ENCODE results near the gene LRTM1. TPM values are rescaled to one million over a fixed set of nuclear protein-coding genes. Genes with fewer than 3 reads are reported as not detected.

LRTM1 gene
- total RNA-seq, 2 donors from 2014 or later, result not detected

GRCh38 chr3:54931182-54931581 lies 3.3 kb upstream of the LRTM1 start:
- Mint-ChIP-seq H3K4me1 (no peaks in the 10 kb centered on the region), H3K36me3 (ENCODE audit: low read depth) (no peaks in the 10 kb centered on the region), H3K4me3 (no peak overlapping the region), H3K27me3 (peaks cover 7% of the 10 kb centered on the region), H3K27ac (no peak overlapping the region)
- no peaks in the 10 kb centered on the region for H3K9me3 ChIP-seq (ENCODE audit: control insufficient read depth, low read length, poor library complexity, severe bottlenecking)
- DNase-seq (no peak), ATAC-seq (no peak)

DNA sequence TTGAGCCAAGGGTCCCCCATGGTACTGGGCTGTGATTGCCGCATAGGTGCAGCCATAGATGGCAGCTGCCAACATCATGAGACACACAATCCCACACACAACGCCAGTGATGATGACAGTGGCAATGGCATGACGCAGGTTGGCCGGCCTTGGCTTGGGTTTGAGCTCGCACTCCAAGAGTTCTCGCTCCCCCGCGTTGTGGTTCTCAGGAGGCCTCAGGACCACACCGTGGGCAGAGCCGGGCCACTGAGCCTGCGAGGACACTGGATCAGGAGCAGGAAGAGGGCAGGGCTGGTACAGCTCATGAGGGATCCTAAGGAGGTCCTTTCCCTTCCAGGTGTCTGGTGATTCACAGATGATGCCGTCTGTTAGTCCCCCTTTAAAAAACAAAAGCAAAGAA lies 9.3 kb downstream of the LRTM1 start:
- Mint-ChIP-seq H3K4me1 (no peaks in the 10 kb centered on the region), H3K4me3 (no peak overlapping the region), H3K36me3 (ENCODE audit: low read depth) (no peaks in the 10 kb centered on the region), H3K27me3 (no peaks in the 10 kb centered on the region), H3K27ac (no peak overlapping the region)
- no peaks in the 10 kb centered on the region for H3K9me3 ChIP-seq (ENCODE audit: control insufficient read depth, low read length, poor library complexity, severe bottlenecking)
- no peak for ATAC-seq
- DNase-seq, result no peak

DNA sequence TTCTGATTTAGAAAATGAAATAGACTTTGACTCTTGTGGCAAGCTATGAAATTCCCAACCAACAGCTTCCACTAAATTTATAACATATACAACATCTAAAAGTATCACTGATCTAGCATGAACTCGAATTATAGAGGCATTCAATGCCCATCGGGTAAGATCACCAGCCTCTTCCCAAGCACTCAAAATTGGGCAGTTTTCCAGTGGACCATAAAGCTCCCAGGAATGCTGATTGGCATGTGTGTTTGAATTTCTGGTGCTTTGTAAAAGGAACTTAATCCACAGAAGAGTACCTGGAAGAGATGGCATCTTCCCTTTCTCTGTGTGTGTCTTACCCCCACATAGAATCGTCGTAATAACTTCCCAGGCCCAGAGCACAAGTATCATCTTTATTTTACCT lies 10.0 kb downstream of the LRTM1 start:
- H3K9me3 ChIP-seq (ENCODE audit: control insufficient read depth, low read length, poor library complexity, severe bottlenecking), result no peaks in the 10 kb centered on the region
- Mint-ChIP-seq H3K36me3 (ENCODE audit: low read depth) (no peaks in the 10 kb centered on the region), H3K4me3 (no peak overlapping the region), H3K27ac (no peak overlapping the region), H3K4me1 (no peaks in the 10 kb centered on the region), H3K27me3 (no peaks in the 10 kb centered on the region)
- no peak for ATAC-seq
- DNase-seq, result no peak

DNA sequence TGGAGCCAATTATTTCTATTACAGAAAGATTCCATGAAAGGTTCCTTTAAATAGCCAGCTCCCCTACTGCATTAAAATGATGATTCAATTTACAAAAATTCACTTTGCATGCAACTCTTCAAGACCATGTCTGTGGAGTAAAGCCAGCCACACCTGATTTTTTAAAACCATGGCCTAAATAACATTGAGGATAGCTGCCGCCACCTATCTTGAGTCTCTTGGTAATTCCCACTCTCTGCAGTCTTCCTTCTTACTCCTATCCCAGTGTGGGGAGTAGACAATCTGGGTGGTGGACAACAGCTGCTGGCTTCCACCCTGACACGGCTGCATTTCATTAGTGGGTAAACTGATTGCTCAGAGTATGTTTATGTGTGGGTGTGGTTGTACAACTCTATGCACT lies 10.7 kb downstream of the LRTM1 start:
- DNase-seq (no peak), ATAC-seq (no peak)
- Mint-ChIP-seq H3K27me3 (no peaks in the 10 kb centered on the region), H3K27ac (no peak overlapping the region), H3K4me3 (no peak overlapping the region), H3K4me1 (no peaks in the 10 kb centered on the region), H3K36me3 (ENCODE audit: low read depth) (no peaks in the 10 kb centered on the region)
- H3K9me3 ChIP-seq (ENCODE audit: control insufficient read depth, low read length, poor library complexity, severe bottlenecking), result no peaks in the 10 kb centered on the region

DNA sequence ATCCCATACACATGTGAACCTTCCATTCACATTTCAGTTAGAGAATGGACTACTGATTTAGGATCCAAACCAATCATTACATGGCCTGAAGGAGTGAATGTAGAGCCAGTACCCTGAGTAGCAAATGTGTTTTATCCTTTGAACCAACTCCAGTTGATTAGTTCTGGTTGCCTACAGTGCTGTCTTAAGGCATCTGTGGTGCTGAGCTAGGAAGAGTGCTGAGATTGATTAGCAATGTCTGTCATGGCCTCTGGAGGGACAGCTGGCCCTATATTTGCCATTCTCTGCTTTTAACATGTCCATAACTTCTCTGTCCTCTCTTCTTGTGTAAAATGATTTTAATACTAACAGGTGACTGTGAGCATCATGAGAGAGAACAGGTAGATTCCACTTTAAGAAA lies 11.1 kb downstream of the LRTM1 start:
- H3K9me3 ChIP-seq (ENCODE audit: control insufficient read depth, low read length, poor library complexity, severe bottlenecking), result no peaks in the 10 kb centered on the region
- Mint-ChIP-seq H3K36me3 (ENCODE audit: low read depth) (no peaks in the 10 kb centered on the region), H3K4me3 (no peak overlapping the region), H3K4me1 (no peaks in the 10 kb centered on the region), H3K27me3 (no peaks in the 10 kb centered on the region), H3K27ac (no peak overlapping the region)
- DNase-seq (no peak), ATAC-seq (no peak)

DNA sequence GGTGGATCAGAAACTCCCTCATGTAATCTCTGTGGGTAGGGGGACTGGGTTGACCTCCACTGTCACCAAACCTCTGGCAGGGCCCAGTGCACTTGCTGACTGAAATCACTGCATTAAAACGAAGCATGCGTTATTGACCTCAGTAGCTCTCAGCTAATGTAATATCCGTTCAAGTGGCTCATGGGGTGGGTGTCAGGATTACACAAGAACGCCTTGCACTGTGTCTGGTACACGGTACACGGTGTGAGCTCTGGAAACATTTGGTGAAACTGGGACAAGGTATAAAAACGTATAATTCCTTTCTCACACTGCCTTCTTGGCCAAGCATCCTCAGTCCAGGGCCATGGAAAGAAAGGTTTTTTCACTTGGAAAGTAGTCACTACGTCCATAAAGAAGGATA lies 11.9 kb downstream of the LRTM1 start:
- no peaks in the 10 kb centered on the region for H3K27me3 Mint-ChIP-seq
- no peaks in the 10 kb centered on the region for H3K36me3 Mint-ChIP-seq (ENCODE audit: low read depth)
- H3K4me3 Mint-ChIP-seq, result no peak overlapping the region
- H3K27ac Mint-ChIP-seq, result no peak overlapping the region
- DNase-seq, result no peak
- no peaks in the 10 kb centered on the region for H3K9me3 ChIP-seq (ENCODE audit: control insufficient read depth, low read length, poor library complexity, severe bottlenecking)
- ATAC-seq, result no peak
- no peaks in the 10 kb centered on the region for H3K4me1 Mint-ChIP-seq

GRCh38 chr3:54915181-54915580 lies 12.7 kb downstream of the LRTM1 start:
- DNase-seq, result no peak
- Mint-ChIP-seq H3K27ac (no peak overlapping the region), H3K4me1 (no peaks in the 10 kb centered on the region), H3K36me3 (ENCODE audit: low read depth) (no peaks in the 10 kb centered on the region), H3K4me3 (no peak overlapping the region), H3K27me3 (no peaks in the 10 kb centered on the region)
- no peaks in the 10 kb centered on the region for H3K9me3 ChIP-seq (ENCODE audit: control insufficient read depth, low read length, poor library complexity, severe bottlenecking)
- ATAC-seq, result no peak

DNA sequence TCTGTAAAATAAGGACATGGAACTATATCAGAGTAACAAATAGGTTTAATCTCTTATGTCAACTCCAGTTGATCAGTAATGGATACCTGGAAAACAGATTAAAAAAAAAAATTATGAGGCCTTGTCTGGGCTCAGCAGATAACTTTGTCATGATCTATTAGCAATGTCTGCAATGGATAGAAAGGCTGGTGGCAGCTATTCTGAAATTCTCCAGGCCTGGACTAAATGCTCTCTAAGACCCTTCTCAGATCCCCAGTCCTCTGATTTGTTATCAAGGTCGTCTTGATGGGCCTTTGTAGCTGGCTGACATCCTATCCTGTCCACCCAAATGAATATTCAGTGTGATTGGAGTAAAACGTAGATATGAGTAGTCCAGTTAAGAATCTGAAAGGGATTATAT lies 13.7 kb downstream of the LRTM1 start:
- Mint-ChIP-seq H3K4me3 (no peak overlapping the region), H3K27ac (no peak overlapping the region), H3K4me1 (no peaks in the 10 kb centered on the region), H3K27me3 (no peaks in the 10 kb centered on the region), H3K36me3 (ENCODE audit: low read depth) (no peaks in the 10 kb centered on the region)
- DNase-seq (no peak), ATAC-seq (no peak)
- H3K9me3 ChIP-seq (ENCODE audit: control insufficient read depth, low read length, poor library complexity, severe bottlenecking), result no peaks in the 10 kb centered on the region

DNA sequence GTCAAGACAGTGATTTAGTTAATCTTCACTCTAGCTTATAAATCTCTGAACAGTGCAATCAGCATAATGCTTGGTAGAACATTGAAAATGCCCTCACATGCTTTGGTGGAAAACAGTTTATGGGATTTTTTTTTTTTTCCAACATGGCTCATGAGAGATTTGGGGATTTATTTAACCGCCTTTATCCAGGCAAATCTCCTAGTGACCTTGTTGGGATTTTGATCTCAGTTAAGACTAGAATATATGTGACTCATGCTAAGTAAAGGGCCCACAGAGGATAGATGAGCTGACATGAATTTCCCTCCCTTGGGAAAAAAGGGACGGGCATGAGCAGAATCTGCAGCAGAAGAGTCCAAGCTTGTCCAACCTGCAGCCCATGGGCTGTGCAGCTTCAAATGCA lies 18.7 kb downstream of the LRTM1 start:
- no peak overlapping the region for H3K27ac Mint-ChIP-seq
- ATAC-seq (no peak), DNase-seq (no peak)
- H3K4me1 Mint-ChIP-seq, result no peaks in the 10 kb centered on the region
- H3K27me3 Mint-ChIP-seq, result no peaks in the 10 kb centered on the region
- H3K4me3 Mint-ChIP-seq, result no peak overlapping the region
- H3K36me3 Mint-ChIP-seq (ENCODE audit: low read depth), result no peaks in the 10 kb centered on the region
- no peaks in the 10 kb centered on the region for H3K9me3 ChIP-seq (ENCODE audit: control insufficient read depth, low read length, poor library complexity, severe bottlenecking)

DNA sequence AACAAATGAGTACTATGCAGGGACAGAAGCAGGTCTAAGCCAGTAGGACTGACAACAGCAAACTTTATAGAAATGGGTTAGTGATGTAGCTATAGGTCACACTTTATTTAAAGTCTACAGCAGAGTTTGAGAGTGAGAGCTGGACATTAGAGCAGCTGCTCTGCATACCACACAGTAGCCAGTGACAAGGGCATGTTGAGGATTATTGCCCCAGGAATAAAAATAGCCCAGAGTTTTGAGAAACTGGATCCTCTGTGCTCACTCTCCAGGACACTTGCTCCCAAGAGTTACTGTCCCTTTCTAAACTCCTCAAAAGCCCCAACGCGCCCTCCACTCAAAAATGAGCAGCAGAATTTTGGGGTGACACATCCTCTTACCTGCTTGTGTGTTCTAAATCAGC lies 21.1 kb downstream of the LRTM1 start:
- H3K4me1 Mint-ChIP-seq, result no peaks in the 10 kb centered on the region
- no peaks in the 10 kb centered on the region for H3K9me3 ChIP-seq (ENCODE audit: control insufficient read depth, low read length, poor library complexity, severe bottlenecking)
- ATAC-seq (no peak), DNase-seq (no peak)
- no peak overlapping the region for H3K27ac Mint-ChIP-seq
- no peaks in the 10 kb centered on the region for H3K27me3 Mint-ChIP-seq
- H3K4me3 Mint-ChIP-seq, result no peak overlapping the region
- H3K36me3 Mint-ChIP-seq (ENCODE audit: low read depth), result no peaks in the 10 kb centered on the region

- no peak overlapping the region for H3K27ac Mint-ChIP-seq
- no peaks in the 10 kb centered on the region for H3K9me3 ChIP-seq (ENCODE audit: control insufficient read depth, low read length, poor library complexity, severe bottlenecking)
- no peaks in the 10 kb centered on the region for H3K4me1 Mint-ChIP-seq
- H3K36me3 Mint-ChIP-seq (ENCODE audit: low read depth), result no peaks in the 10 kb centered on the region
- H3K27me3 Mint-ChIP-seq, result no peaks in the 10 kb centered on the region
- no peak overlapping the region for H3K4me3 Mint-ChIP-seq
- DNase-seq, result no peak
- no peak for ATAC-seq
These were observed 21.9 kb downstream of the LRTM1 start for GRCh38 chr3:54905920-54906319.

GRCh38 chr3:54905261-54905888 lies 22.5 kb downstream of the LRTM1 start:
- no peak overlapping the region for H3K4me3 Mint-ChIP-seq
- H3K27me3 Mint-ChIP-seq, result no peaks in the 10 kb centered on the region
- DNase-seq, result no peak
- no peak for ATAC-seq
- H3K27ac Mint-ChIP-seq, result no peak overlapping the region
- no peaks in the 10 kb centered on the region for H3K4me1 Mint-ChIP-seq
- no peaks in the 10 kb centered on the region for H3K36me3 Mint-ChIP-seq (ENCODE audit: low read depth)
- no peaks in the 10 kb centered on the region for H3K9me3 ChIP-seq (ENCODE audit: control insufficient read depth, low read length, poor library complexity, severe bottlenecking)

DNA sequence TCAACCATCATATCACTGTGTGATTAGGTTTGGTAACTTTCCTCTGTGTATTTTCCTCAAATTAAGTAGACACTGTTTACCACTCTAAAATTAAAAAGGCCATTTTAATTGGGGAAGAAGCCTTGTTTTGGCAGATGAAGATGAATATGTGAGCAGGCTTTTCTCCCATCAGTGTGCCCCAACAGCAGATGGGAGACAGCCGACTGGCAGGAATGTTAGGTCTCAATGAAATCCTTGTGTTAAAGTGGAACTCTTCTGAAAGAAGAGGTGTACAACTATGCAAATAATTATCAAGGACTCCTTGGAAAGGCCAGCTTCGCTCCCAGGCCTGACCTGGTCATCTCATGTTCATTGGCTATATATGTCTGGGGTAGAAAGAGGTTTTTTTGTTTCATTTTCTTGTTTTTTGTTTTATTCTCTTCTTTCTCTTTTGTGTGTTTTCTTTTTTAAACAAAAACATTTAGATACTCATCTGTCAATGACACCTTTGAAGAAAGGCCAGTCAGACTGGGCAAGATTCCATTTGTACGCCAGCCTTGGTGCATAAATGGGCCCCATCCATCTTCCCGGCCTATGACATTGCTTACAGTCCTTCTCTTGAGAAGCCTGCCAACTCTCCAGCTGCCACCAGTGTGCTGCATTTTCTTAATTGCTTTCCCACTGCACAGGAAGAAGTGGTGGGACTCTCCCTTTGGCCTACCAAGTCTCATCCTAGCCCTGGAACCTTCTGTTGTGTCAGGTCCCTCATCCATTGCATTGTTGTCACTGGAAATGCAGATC lies 25.8 kb downstream of the LRTM1 start:
- Mint-ChIP-seq H3K27me3 (no peaks in the 10 kb centered on the region), H3K4me3 (no peak overlapping the region), H3K36me3 (ENCODE audit: low read depth) (no peaks in the 10 kb centered on the region), H3K27ac (no peak overlapping the region), H3K4me1 (no peaks in the 10 kb centered on the region)
- H3K9me3 ChIP-seq (ENCODE audit: control insufficient read depth, low read length, poor library complexity, severe bottlenecking), result no peaks in the 10 kb centered on the region
- DNase-seq (no peak), ATAC-seq (no peak)

Data from T-helper 17 cell (primary cell).